DOHH2 (cell line): ENCODE results near the gene SLC34A1.

Source experiments
- H3F3A ChIP-seq: fragments of 200-600 bp; sonication (generic), shearing (Covaris generic); 2 replicates; pipeline ENCODE4 v1.6.0; 2016; ENCODE audit warnings: antibody characterized with exemption, mild to moderate bottlenecking; ENCODE audit not compliant: control insufficient read depth, insufficient read depth
- H3K27ac ChIP-seq: fragments of 200-600 bp; sonication (generic); 2 replicates; pipeline ENCODE4 v1.5.1; 2014; ENCODE audit warnings: low read depth, mild to moderate bottlenecking, low read length, moderate library complexity
- H3K27me3 ChIP-seq: fragments of 200-600 bp; sonication (generic); 2 replicates; pipeline ENCODE4 v1.6.1; 2014; ENCODE audit warnings: mild to moderate bottlenecking, low read length, mixed read lengths; ENCODE audit not compliant: control insufficient read depth
- H3K36me3 ChIP-seq: fragments of 200-600 bp; sonication (generic); 2 replicates; pipeline ENCODE4 v1.6.1; 2014; ENCODE audit warnings: mild to moderate bottlenecking, low read length, moderate library complexity, mixed read lengths; ENCODE audit not compliant: control insufficient read depth
- H3K4me1 ChIP-seq: fragments of 200-600 bp; sonication (generic); 2 replicates; pipeline ENCODE4 v1.6.1; 2014; ENCODE audit warnings: mild to moderate bottlenecking, low read length, mixed read lengths; ENCODE audit not compliant: control insufficient read depth
- H3K4me2 ChIP-seq: fragments of 200-600 bp; sonication (generic); 2 replicates; pipeline ENCODE4 v1.6.0; 2014; ENCODE audit warnings: mild to moderate bottlenecking, low read length, moderate library complexity
- H3K4me3 ChIP-seq: fragments of 200-600 bp; sonication (generic); 2 replicates; pipeline ENCODE4 v1.5.1; 2014; ENCODE audit warnings: mild to moderate bottlenecking, low read length, mixed read lengths
- H3K79me2 ChIP-seq: fragments of 200-600 bp; sonication (generic); 2 replicates; pipeline ENCODE4 v1.6.1; 2014; ENCODE audit warnings: mild to moderate bottlenecking, low read length, mixed read lengths; ENCODE audit not compliant: control insufficient read depth
- H3K9me2 ChIP-seq: fragments of 200-600 bp; sonication (generic); replicated peaks from 2 replicates; pipeline ENCODE4 v1.6.1; 2014; ENCODE audit warnings: mild to moderate bottlenecking, low read length, mixed read lengths; ENCODE audit not compliant: control insufficient read depth
- H3K9me3 ChIP-seq: fragments of 200-600 bp; sonication (generic); 2 replicates; pipeline ENCODE4 v1.6.1; 2014; ENCODE audit warnings: antibody characterized with exemption, low read length, mixed read lengths; ENCODE audit not compliant: control insufficient read depth, insufficient read depth
- H4K20me1 ChIP-seq: fragments of 200-600 bp; sonication (generic); 2 replicates; pipeline ENCODE4 v1.6.0; 2014; ENCODE audit warnings: low read depth, mild to moderate bottlenecking, antibody characterized with exemption, low read length, moderate library complexity; ENCODE audit not compliant: control insufficient read depth, insufficient read depth
- EZH2phosphoT487 ChIP-seq: fragments of 200-600 bp; sonication (generic); IDR thresholded peaks from 2 replicates; pipeline ENCODE4 v1.6.1; 2017; ENCODE audit warnings: borderline replicate concordance, mild to moderate bottlenecking, antibody characterized with exemption, low read length, moderate library complexity, mixed read lengths
- TF ChIP-seq, protein P1 (sequence below): fragments of 200-600 bp; sonication (generic); IDR thresholded peaks from one replicate; pipeline ENCODE4 v1.5.1; 2014; ENCODE audit warnings: antibody characterized with exemption, mild to moderate bottlenecking, low read depth, low read length; ENCODE audit not compliant: poor library complexity, severe bottlenecking

Gene SLC34A1

DNA sequence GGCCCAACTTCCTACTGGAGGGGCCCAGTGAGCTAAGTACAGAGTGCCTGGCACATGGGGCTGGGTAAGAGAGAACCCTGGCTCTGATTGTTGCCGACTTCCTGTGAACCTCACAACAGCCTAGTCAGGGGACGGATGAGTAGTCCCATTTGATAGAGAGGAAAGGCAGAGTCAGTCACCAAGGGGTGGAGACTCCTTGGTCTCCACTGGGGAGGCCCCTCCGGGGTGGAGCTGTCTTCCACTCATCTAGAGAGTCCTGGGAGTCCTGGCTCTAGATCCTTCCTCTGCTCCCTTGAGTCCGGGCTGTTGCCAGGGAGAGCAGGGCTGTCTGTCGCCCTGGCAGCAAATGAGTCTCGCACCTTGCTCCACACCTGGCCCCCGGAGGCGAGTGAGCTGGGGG is 50.2 kb downstream of the SLC34A1 start:
- H3K27ac ChIP-seq = no peak overlapping the region
- H3K27me3 ChIP-seq = no peaks in the 10 kb centered on the region
- H3F3A ChIP-seq = peaks cover 26% of the 10 kb centered on the region
- no peaks in the 10 kb centered on the region for H3K9me3 ChIP-seq
- no peak overlapping the region for H3K4me3 ChIP-seq
- H3K9me2 ChIP-seq = no peaks in the 10 kb centered on the region
- peaks cover 26% of the 10 kb centered on the region for H3K79me2 ChIP-seq
- TF ChIP-seq EZH2phosphoT487 = no peak
- TF ChIP-seq, protein P1, sequence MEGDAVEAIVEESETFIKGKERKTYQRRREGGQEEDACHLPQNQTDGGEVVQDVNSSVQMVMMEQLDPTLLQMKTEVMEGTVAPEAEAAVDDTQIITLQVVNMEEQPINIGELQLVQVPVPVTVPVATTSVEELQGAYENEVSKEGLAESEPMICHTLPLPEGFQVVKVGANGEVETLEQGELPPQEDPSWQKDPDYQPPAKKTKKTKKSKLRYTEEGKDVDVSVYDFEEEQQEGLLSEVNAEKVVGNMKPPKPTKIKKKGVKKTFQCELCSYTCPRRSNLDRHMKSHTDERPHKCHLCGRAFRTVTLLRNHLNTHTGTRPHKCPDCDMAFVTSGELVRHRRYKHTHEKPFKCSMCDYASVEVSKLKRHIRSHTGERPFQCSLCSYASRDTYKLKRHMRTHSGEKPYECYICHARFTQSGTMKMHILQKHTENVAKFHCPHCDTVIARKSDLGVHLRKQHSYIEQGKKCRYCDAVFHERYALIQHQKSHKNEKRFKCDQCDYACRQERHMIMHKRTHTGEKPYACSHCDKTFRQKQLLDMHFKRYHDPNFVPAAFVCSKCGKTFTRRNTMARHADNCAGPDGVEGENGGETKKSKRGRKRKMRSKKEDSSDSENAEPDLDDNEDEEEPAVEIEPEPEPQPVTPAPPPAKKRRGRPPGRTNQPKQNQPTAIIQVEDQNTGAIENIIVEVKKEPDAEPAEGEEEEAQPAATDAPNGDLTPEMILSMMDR = no peak
- no peak overlapping the region for H3K4me2 ChIP-seq
- H3K36me3 ChIP-seq = peaks cover 87% of the 10 kb centered on the region
- H4K20me1 ChIP-seq = peaks cover 6% of the 10 kb centered on the region; the same call in 1 of the 2 replicates
- H3K4me1 ChIP-seq = peaks cover 35% of the 10 kb centered on the region

DNA sequence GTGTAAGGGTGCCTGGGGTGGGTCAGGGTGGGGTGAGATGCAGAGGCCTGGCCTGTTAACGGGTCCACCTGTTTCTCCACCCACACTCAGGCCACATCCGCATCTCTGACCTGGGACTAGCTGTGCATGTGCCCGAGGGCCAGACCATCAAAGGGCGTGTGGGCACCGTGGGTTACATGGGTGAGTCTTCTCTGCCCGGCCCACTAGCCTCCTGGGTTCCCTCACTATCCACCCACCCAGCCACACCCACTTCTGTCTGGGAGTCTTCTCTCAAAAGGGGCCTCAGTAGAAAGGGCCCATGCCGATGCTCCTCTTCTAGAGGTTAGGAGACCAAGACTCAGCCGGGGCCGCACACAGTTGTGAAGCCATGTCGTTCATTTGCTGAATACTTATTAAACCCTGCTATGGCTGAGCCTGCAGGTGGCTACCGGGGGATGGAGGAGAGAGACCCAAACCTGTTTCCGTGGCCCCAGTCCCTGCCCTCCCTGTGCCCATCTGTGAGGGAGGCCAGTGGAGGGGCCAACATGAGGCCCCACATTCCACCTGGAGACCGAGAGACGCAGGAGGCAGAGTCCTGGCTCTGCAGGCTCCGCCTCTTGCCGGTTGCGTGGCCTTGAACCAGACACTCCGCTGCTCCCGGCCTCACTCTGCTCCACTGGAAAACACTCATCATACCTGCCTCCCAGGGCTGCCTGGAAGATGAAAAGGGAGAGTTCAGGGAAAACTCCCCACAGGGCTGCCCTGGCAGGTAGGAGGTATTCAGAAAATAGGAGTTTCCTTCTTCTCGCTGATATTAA is 50.9 kb downstream of the SLC34A1 start:
- Histone ChIP-seq H3K9me2 (no peaks in the 10 kb centered on the region), H3K4me2 (no peak overlapping the region), H3K4me1 (peaks cover 28% of the 10 kb centered on the region), H3K36me3 (peaks cover 87% of the 10 kb centered on the region), H3K27me3 (no peaks in the 10 kb centered on the region), H4K20me1 (peaks cover 6% of the 10 kb centered on the region; the same call in 1 of the 2 replicates), H3K79me2 (peaks cover 19% of the 10 kb centered on the region), H3K4me3 (no peak overlapping the region), H3K9me3 (no peaks in the 10 kb centered on the region), H3K27ac (no peak overlapping the region), H3F3A (peaks cover 21% of the 10 kb centered on the region)
- no peak for TF ChIP-seq EZH2phosphoT487
- TF ChIP-seq, protein P1 = no peak

DNA sequence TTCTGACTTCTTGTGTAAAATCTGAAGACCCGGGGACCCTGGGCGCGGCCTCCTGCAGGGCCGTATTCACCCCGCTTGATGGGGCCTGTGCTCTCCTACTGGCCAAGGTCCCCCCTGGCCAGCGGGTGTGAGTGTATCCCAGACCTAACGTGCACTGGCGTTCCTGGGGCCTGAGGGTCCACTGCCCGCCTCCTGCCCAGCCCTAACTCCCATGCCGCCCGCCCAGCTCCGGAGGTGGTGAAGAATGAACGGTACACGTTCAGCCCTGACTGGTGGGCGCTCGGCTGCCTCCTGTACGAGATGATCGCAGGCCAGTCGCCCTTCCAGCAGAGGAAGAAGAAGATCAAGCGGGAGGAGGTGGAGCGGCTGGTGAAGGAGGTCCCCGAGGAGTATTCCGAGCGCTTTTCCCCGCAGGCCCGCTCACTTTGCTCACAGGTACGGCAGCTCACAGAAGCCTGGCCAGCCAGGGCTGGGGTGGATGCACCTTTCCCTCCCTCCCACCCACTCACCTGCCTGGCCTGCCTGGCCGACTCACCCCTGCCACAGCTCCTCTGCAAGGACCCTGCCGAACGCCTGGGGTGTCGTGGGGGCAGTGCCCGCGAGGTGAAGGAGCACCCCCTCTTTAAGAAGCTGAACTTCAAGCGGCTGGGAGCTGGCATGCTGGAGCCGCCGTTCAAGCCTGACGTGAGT is 51.8 kb downstream of the SLC34A1 start:
- H3K9me3 ChIP-seq = no peaks in the 10 kb centered on the region
- no peaks in the 10 kb centered on the region for H3K9me2 ChIP-seq
- peaks cover 13% of the 10 kb centered on the region; the same call in 1 of the 2 replicates for H3K79me2 ChIP-seq
- TF ChIP-seq EZH2phosphoT487 = no peak
- TF ChIP-seq, protein P1 = no peak
- no peak overlapping the region for H3K4me3 ChIP-seq
- H4K20me1 ChIP-seq = peaks cover 6% of the 10 kb centered on the region; the same call in 1 of the 2 replicates
- peaks cover 86% of the 10 kb centered on the region for H3K36me3 ChIP-seq
- no peak overlapping the region for H3K4me2 ChIP-seq
- no peak overlapping the region for H3K27ac ChIP-seq
- H3K27me3 ChIP-seq = no peaks in the 10 kb centered on the region
- H3F3A ChIP-seq = peaks cover 13% of the 10 kb centered on the region
- H3K4me1 ChIP-seq = peaks cover 20% of the 10 kb centered on the region
